ENCODE results near the gene PPARG.

PPARG gene

GRCh38 chr3:12294885-12295580 lies 6.2 kb downstream of the PPARG start:
- H2AFZ ChIP-seq: no peak overlapping the region
- no peaks in the 10 kb centered on the region for H3K9me3 ChIP-seq (ENCODE audit: control insufficient read depth, low read length)
- H3K27me3 ChIP-seq (ENCODE audit: control insufficient read depth, insufficient read depth, low read length): no peaks in the 10 kb centered on the region
- TF ChIP-seq, protein P1, sequence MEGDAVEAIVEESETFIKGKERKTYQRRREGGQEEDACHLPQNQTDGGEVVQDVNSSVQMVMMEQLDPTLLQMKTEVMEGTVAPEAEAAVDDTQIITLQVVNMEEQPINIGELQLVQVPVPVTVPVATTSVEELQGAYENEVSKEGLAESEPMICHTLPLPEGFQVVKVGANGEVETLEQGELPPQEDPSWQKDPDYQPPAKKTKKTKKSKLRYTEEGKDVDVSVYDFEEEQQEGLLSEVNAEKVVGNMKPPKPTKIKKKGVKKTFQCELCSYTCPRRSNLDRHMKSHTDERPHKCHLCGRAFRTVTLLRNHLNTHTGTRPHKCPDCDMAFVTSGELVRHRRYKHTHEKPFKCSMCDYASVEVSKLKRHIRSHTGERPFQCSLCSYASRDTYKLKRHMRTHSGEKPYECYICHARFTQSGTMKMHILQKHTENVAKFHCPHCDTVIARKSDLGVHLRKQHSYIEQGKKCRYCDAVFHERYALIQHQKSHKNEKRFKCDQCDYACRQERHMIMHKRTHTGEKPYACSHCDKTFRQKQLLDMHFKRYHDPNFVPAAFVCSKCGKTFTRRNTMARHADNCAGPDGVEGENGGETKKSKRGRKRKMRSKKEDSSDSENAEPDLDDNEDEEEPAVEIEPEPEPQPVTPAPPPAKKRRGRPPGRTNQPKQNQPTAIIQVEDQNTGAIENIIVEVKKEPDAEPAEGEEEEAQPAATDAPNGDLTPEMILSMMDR (IDR thresholded peaks at IDR 0.05): no peak
- H3K4me3 ChIP-seq (ENCODE audit: low read depth, low read length): no peak overlapping the region
- H3K36me3 ChIP-seq (ENCODE audit: control insufficient read depth, insufficient read depth, low read length): no peaks in the 10 kb centered on the region
- no peak overlapping the region for H3K4me2 ChIP-seq (ENCODE audit: low read length)
- H3K27ac ChIP-seq: no peak overlapping the region
- H3K79me2 ChIP-seq: no peaks in the 10 kb centered on the region
- H3K4me1 ChIP-seq: no peaks in the 10 kb centered on the region
- H3K9ac ChIP-seq: no peak overlapping the region

DNA sequence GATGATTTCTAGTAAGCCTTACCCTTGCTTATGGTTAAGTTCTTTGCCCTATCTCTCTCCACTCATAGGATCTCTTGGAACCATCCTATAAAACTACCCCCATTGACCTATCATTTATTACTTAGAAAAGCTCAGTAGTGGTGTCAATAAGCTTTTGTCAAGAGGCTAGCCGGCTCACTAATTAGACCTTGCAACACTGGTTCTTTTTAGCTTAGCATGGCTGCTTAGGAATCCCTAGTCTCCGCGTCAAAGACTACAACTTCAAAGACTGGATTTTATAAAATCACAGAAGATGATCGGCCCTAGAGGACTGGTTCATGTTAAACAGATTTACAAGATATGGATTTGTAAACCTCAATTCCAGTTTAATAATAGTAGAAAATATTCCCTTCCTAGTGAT lies 7.6 kb downstream of the PPARG start:
- Histone ChIP-seq H2AFZ (no peak overlapping the region), H3K4me1 (no peaks in the 10 kb centered on the region), H3K4me2 (ENCODE audit: low read length) (no peak overlapping the region), H3K27me3 (ENCODE audit: control insufficient read depth, insufficient read depth, low read length) (no peaks in the 10 kb centered on the region), H3K27ac (no peak overlapping the region), H3K9me3 (ENCODE audit: control insufficient read depth, low read length) (no peaks in the 10 kb centered on the region), H3K9ac (no peak overlapping the region), H3K36me3 (ENCODE audit: control insufficient read depth, insufficient read depth, low read length) (no peaks in the 10 kb centered on the region), H3K79me2 (no peaks in the 10 kb centered on the region), H3K4me3 (ENCODE audit: low read depth, low read length) (no peak overlapping the region)
- TF ChIP-seq, protein P1 (IDR thresholded peaks at IDR 0.05): no peak

- H3K9ac ChIP-seq: no peak overlapping the region
- TF ChIP-seq, protein P1 (IDR thresholded peaks at IDR 0.05): no peak
- H3K27ac ChIP-seq: no peak overlapping the region
- H3K4me1 ChIP-seq: peaks cover 2% of the 10 kb centered on the region
- no peaks in the 10 kb centered on the region for H3K27me3 ChIP-seq (ENCODE audit: control insufficient read depth, insufficient read depth, low read length)
- no peaks in the 10 kb centered on the region for H3K36me3 ChIP-seq (ENCODE audit: control insufficient read depth, insufficient read depth, low read length)
- no peak overlapping the region for H3K4me2 ChIP-seq (ENCODE audit: low read length)
- no peaks in the 10 kb centered on the region for H3K9me3 ChIP-seq (ENCODE audit: control insufficient read depth, low read length)
- H3K79me2 ChIP-seq: peaks cover 2% of the 10 kb centered on the region
- H2AFZ ChIP-seq: no peak overlapping the region
- no peak overlapping the region for H3K4me3 ChIP-seq (ENCODE audit: low read depth, low read length)
Observed at GRCh38 chr3:12299026-12299425, 10.2 kb downstream of the PPARG start.

GRCh38 chr3:12300137-12300536 lies 11.3 kb downstream of the PPARG start:
- no peak overlapping the region for H2AFZ ChIP-seq
- H3K9me3 ChIP-seq (ENCODE audit: control insufficient read depth, low read length): no peaks in the 10 kb centered on the region
- H3K4me3 ChIP-seq (ENCODE audit: low read depth, low read length): no peak overlapping the region
- no peak overlapping the region for H3K9ac ChIP-seq
- H3K27me3 ChIP-seq (ENCODE audit: control insufficient read depth, insufficient read depth, low read length): no peaks in the 10 kb centered on the region
- H3K4me2 ChIP-seq (ENCODE audit: low read length): no peak overlapping the region
- H3K79me2 ChIP-seq: peaks cover 2% of the 10 kb centered on the region
- TF ChIP-seq, protein P1 (IDR thresholded peaks at IDR 0.05): no peak
- H3K36me3 ChIP-seq (ENCODE audit: control insufficient read depth, insufficient read depth, low read length): no peaks in the 10 kb centered on the region
- peaks cover 2% of the 10 kb centered on the region for H3K4me1 ChIP-seq
- H3K27ac ChIP-seq: no peak overlapping the region

DNA sequence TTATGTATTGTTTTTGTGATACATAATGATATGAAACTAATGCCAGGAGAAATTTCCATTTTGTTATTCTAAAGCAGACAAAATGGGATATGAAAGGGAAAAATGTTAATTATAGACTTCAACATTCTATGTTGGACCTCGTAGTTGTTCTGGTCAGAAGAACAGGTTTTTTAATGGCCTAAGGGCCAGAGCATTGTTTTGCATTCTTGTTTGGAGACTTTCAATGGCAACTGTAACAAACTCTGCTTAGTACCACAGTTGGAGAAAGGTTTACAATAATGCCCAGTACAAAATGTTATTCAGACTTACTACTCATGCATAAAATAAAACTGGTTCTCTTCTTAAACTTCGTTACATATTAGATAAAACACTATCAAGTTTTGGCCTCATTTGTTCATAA lies 12.2 kb downstream of the PPARG start:
- no peak overlapping the region for H3K27ac ChIP-seq
- no peaks in the 10 kb centered on the region for H3K27me3 ChIP-seq (ENCODE audit: control insufficient read depth, insufficient read depth, low read length)
- H3K4me1 ChIP-seq: peaks cover 2% of the 10 kb centered on the region

More for the DNA sequence above, 12.2 kb downstream of the PPARG start:
- Histone ChIP-seq H3K36me3 (ENCODE audit: control insufficient read depth, insufficient read depth, low read length) (no peaks in the 10 kb centered on the region), H3K79me2 (peaks cover 2% of the 10 kb centered on the region), H2AFZ (no peak overlapping the region), H3K4me3 (ENCODE audit: low read depth, low read length) (no peak overlapping the region), H3K9me3 (ENCODE audit: control insufficient read depth, low read length) (no peaks in the 10 kb centered on the region), H3K4me2 (ENCODE audit: low read length) (no peak overlapping the region), H3K9ac (no peak overlapping the region)
- TF ChIP-seq, protein P1 (IDR thresholded peaks at IDR 0.05): no peak
